HepG2 (cell line): ENCODE results near the gene SLC16A9. TPM values are rescaled to one million over a fixed set of nuclear protein-coding genes. Genes with fewer than 3 reads are reported as not detected.

ENCODE experiments used
- ATAC-seq: fragments of 200-7000 bp; cut with Tn5 transposase; 3 replicates; pipeline ENCODE4 v1.9.1; 2020; ENCODE audit warnings: mild to moderate bottlenecking, moderate library complexity
- BruUV-seq: library from RNA; stranded (reverse); fragments of 400-500 nt; replicated peaks from 2 replicates; lab custom pipeline; 2021; lab: Mats Ljungman, UMichigan
- CTCF ChIA-PET: fragments of 300-600 bp; formaldehyde crosslinking; extraction: SDS; loops from one replicate; lab custom pipeline; 2021; ENCODE audit warnings: low total read pairs, inconsistent platforms, low intra/inter-chr PET ratio; lab: Yijun Ruan, JAX
- POLR2A ChIA-PET: fragments of 350-600 bp; sonication (Branson Sonifier 250); formaldehyde crosslinking; loops from one replicate; lab custom pipeline; 2020; ENCODE audit warnings: antibody characterized with exemption, inconsistent platforms; lab: Yijun Ruan, JAX
- DNase-seq: peaks from one replicate; pipeline ENCODE4 v3.0.0-alpha.2; 2015; ENCODE audit warnings: low spot score
- FAIRE-seq: peaks from 3 replicates; lab custom pipeline; 2011; peaks lifted over from hg19 to GRCh38; lab: Jason Lieb, UNC
- H2AFZ ChIP-seq: one replicate; pipeline ENCODE4 v1.6.1; 2011; ENCODE audit warnings: low read length, inconsistent platforms
- H3K27ac ChIP-seq: fragments of 300-600 bp; 3 replicates; pipeline ENCODE4 v1.8.0; 2011; ENCODE audit warnings: mixed run types, mild to moderate bottlenecking, mixed read lengths, low read length, inconsistent platforms; ENCODE audit not compliant: insufficient read depth; ENCODE audit errors: extremely low read length
- H3K27me3 ChIP-seq, 2 experiments: fragments of 200-600 bp in 1 of 2; 2 replicates in 1 of 2; 3 replicates in 1 of 2; pipeline versions ENCODE4 v1.6.0 to v1.8.0; 2011; ENCODE audit warnings: low read length in 2 of 2, mild to moderate bottlenecking in 2 of 2, moderate library complexity in 2 of 2, inconsistent platforms in 1 of 2; ENCODE audit not compliant: insufficient read depth in 2 of 2, control insufficient read depth in 1 of 2
- H3K36me3 ChIP-seq, 2 experiments: fragments of 200-600 bp in 1 of 2; replicated peaks in 1 of 2; 2 replicates in 1 of 2; 3 replicates in 1 of 2; pipeline versions ENCODE4 v1.5.1 to v1.8.0; 2011; ENCODE audit warnings: low read length in 2 of 2, inconsistent platforms in 1 of 2; ENCODE audit not compliant: insufficient read depth in 2 of 2, control insufficient read depth in 1 of 2
- H3K4me1 ChIP-seq: 2 replicates; pipeline ENCODE4 v1.5.1; 2012; ENCODE audit warnings: low read length, inconsistent platforms; ENCODE audit not compliant: insufficient read depth
- H3K4me2 ChIP-seq: 2 replicates; pipeline ENCODE4 v1.6.0; 2011; ENCODE audit warnings: low read depth, low read length, inconsistent platforms
- H3K4me3 ChIP-seq, 3 experiments: fragments of 200-600 bp in 1 of 3; sonication (generic), shearing (Covaris generic) in 1 of 3; replicated peaks in 1 of 3; 2 replicates each; pipeline ENCODE4 v1.5.1; 2011 to 2016; ENCODE audit warnings: low read length in 3 of 3, inconsistent platforms in 2 of 3, low read depth in 2 of 3, mild to moderate bottlenecking in 2 of 3, control low read depth in 1 of 3, mixed read lengths in 1 of 3; ENCODE audit not compliant: insufficient read depth in 1 of 3
- H3K79me2 ChIP-seq: one replicate; pipeline ENCODE4 v1.6.1; 2011; ENCODE audit warnings: low read length, inconsistent platforms; ENCODE audit not compliant: insufficient read depth
- H3K9ac ChIP-seq: 2 replicates; pipeline ENCODE4 v1.6.0; 2011; ENCODE audit warnings: mild to moderate bottlenecking, low read depth, low read length, inconsistent platforms; ENCODE audit not compliant: insufficient read depth
- H3K9me3 ChIP-seq: 2 replicates; pipeline ENCODE4 v1.5.1; 2012; ENCODE audit warnings: mild to moderate bottlenecking, low read length
- H4K20me1 ChIP-seq: 2 replicates; pipeline ENCODE4 v1.6.0; 2011; ENCODE audit warnings: inconsistent platforms, mild to moderate bottlenecking, low read length, moderate library complexity; ENCODE audit not compliant: insufficient read depth
- GLI4 ChIP-seq: sonication (generic); formaldehyde crosslinking; IDR thresholded peaks from 2 replicates; pipeline ENCODE4 v1.5.1; 2020; ENCODE audit warnings: missing genetic modification reagents, mild to moderate bottlenecking, moderate library complexity, borderline replicate concordance
- MAFF ChIP-seq: IDR thresholded peaks from 2 replicates; pipeline ENCODE4 v1.6.1; 2011; ENCODE audit warnings: low read depth, low read length, improper control_type of control experiment
- MAFK ChIP-seq, 2 experiments: IDR thresholded peaks in 1 of 2; conservative IDR thresholded peaks in 1 of 2; 2 replicates each; pipeline ENCODE4 v1.6.1; 2011; ENCODE audit warnings: improper control_type of control experiment in 2 of 2, low read length in 2 of 2
- MAX ChIP-seq: IDR thresholded peaks from 2 replicates; pipeline ENCODE4 v1.6.1; 2012; ENCODE audit warnings: inconsistent platforms
- MED13 ChIP-seq: sonication (generic); formaldehyde crosslinking; IDR thresholded peaks from 2 replicates; pipeline ENCODE4 v1.5.0; 2020; ENCODE audit warnings: missing genetic modification reagents
- MXD4 ChIP-seq: IDR thresholded peaks from 2 replicates; pipeline ENCODE4 v1.6.1; 2016; ENCODE audit warnings: mild to moderate bottlenecking, missing biosample characterization, missing genetic modification reagents
- MZF1 ChIP-seq: sonication (generic); formaldehyde crosslinking; IDR thresholded peaks from 2 replicates; pipeline ENCODE4 v1.8.1; 2023; ENCODE audit warnings: mild to moderate bottlenecking, missing genetic modification reagents, borderline replicate concordance
- PCBP1 ChIP-seq: fragments of 200-400 bp; formaldehyde crosslinking; IDR thresholded peaks from 2 replicates; pipeline ENCODE4 v1.6.1; 2017; ENCODE audit warnings: mild to moderate bottlenecking, low read depth, low read length, borderline replicate concordance
- PRDM4 ChIP-seq: sonication (generic); formaldehyde crosslinking; IDR thresholded peaks from 2 replicates; pipeline ENCODE4 v1.9.0; 2021; ENCODE audit warnings: missing genetic modification reagents, borderline replicate concordance
- SIX4 ChIP-seq: sonication (generic); formaldehyde crosslinking; IDR thresholded peaks from 2 replicates; pipeline ENCODE4 v1.4.0; 2020; ENCODE audit warnings: missing genetic modification reagents
- ZBTB21 ChIP-seq: sonication (generic); formaldehyde crosslinking; IDR thresholded peaks from 2 replicates; pipeline ENCODE4 v1.4.0; 2020; ENCODE audit warnings: missing genetic modification reagents
- ZNF552 ChIP-seq: sonication (generic); formaldehyde crosslinking; IDR thresholded peaks from 2 replicates; pipeline ENCODE4 v1.9.0; 2022; ENCODE audit warnings: missing genetic modification reagents, mild to moderate bottlenecking, borderline replicate concordance
- ZSCAN22 ChIP-seq: sonication (generic); formaldehyde crosslinking; IDR thresholded peaks from 2 replicates; pipeline ENCODE4 v1.4.0; 2020; ENCODE audit warnings: mild to moderate bottlenecking, missing genetic modification reagents
- ZSCAN9 ChIP-seq: IDR thresholded peaks from 2 replicates; pipeline ENCODE4 v1.6.1; 2016; ENCODE audit warnings: borderline replicate concordance
- WGBS: methylation state at CpG from one replicate; pipeline ENCODE4 v1.1.6; 2017; ENCODE audit warnings: low lambda C conversion rate; 5-methylcytosine and 5-hydroxymethylcytosine counted together
- in situ Hi-C: cut with HindIII; loops from 2 replicates; pipeline ENCODE4 v1.10.0; 2017; ENCODE audit warnings: low pct_unique_long_range_greater_than_20kb; ENCODE audit not compliant: extremely low pct_ligation_motif_present
- intact Hi-C: fragments of 100-400 bp; cut with micrococcal nuclease; formaldehyde crosslinking; loops from one replicate; pipeline ENCODE4 v1.10.0; 2022; ENCODE audit not compliant: unreplicated experiment
- polyA plus RNA-seq, 8 experiments: library from polyadenylated mRNA; depleted of rRNA in 3 of 8; stranded (reverse) in 7 of 8; unstranded in 1 of 8; fragments of >200 nt; fragmentation: Illumina TruSeq in 4 of 8; extraction: Trizol in 4 of 8; gene quantifications; 2 replicates each; pipeline versions ENCODE4 v1.2.1 to v1.2.3, GENCODE V29; 2011 to 2016; ENCODE audit warnings: low read depth in 4 of 8, missing spikeins in 1 of 8, mixed read lengths in 1 of 8; ENCODE audit not compliant: insufficient read depth in 1 of 8
- total RNA-seq, 5 experiments: library from RNA; depleted of rRNA; stranded (reverse); fragments of >200 nt; fragmentation: Illumina TruSeq; extraction: Trizol; gene quantifications; 2 replicates each; pipeline ENCODE4 v1.2.3, GENCODE V29; 2016; ENCODE audit warnings: low read depth in 1 of 5
- TF ChIP-seq, protein P1 (sequence below): sonication (generic); formaldehyde crosslinking; IDR thresholded peaks from 2 replicates; pipeline ENCODE4 v1.5.0; 2020; ENCODE audit warnings: missing genetic modification reagents

SLC16A9 gene
- total and polyA plus RNA-seq, 2 of the 13 experiments (the other 11 are each of a cell fraction or from before 2014, with no cell fraction given), result 0.01 to 0.09 TPM

- TF ChIP-seq PRDM4 (CRISPR knock-in tag), result no peak
Observed at GRCh38 chr10:59684006-59684405, 25.6 kb downstream of the SLC16A9 start (continued).

DNA sequence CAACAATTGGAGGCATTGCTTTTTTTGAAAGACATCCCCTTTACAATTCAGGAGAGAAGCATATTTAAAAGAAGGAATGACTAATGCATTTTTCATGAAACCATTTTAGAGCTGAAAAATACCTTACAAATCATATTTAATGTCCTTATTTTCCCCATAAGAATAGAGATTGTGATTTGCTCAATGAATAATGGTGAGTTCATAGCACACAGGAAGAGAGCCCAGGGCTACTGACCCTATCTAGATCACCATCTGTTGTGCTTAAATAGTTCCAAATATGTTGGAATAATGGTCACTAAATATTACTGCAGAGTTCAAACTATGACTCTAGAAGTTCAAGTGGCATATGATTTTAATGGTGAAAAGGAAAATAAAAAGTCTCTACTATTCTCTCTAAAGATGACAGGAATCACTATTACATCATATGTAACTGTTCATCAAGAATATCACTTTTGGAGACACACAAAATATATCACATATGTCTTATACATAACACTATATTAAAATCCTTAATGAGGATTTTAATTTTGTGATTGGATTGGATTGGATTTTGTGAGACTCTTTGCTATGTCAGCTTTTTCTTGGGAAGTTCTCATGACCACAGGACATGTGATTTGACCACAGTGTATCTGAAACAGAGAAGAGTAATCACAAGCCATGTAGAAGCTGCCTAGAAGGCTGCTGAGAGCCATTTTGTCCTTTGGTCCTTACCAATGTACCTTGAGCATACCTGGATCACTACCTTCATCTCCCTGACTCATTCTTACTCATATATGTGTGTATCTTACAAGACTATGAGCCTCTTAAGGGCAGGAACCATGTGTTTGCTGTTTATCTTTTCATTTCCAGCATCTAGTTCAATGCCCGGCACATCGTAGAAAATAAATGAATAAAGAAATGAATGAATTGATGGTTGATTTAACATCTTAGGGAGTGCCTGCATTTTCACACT lies 26.4 kb downstream of the SLC16A9 start:
- 96% methylated on average over 2 of the region's 2 CpGs for WGBS
- TF ChIP-seq MXD4 (no peak), MZF1 (no peak), MAX (no peak), SIX4 (no peak), ZBTB21 (CRISPR knock-in tag) (no peak), MED13 (CRISPR knock-in tag) (no peak), ZNF552 (CRISPR knock-in tag) (no peak), ZSCAN9 (CRISPR knock-in tag) (no peak), MAFK (conservative IDR thresholded peaks at IDR 0.05 in 1 of 2, IDR thresholded peaks at IDR 0.05 in 1 of 2; ENCODE audit: low read length in 2 of 2) (peak; percentile 48 to 77; a peak in 3 of 4 replicates), MAFF (peak; percentile 61; the same call in 1 of the 2 replicates), ZSCAN22 (CRISPR knock-in tag) (no peak), GLI4 (CRISPR knock-in tag) (no peak), PCBP1 (no peak)
- TF ChIP-seq, protein P1, sequence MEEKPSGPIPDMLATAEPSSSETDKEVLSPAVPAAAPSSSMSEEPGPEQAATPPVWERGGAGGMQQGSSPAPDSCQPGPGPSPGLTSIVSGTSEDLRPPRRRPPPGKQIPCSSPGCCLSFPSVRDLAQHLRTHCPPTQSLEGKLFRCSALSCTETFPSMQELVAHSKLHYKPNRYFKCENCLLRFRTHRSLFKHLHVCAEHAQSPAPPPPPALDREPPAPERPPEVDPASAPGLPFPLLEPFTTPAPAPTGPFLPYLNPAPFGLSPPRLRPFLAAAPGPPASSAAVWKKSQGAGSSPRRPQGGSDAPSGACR (CRISPR knock-in tag), result no peak
- TF ChIP-seq, all 625 proteins: peak for 2
- no TSS peak for BruUV-seq
- ATAC-seq (no peak), FAIRE-seq (no peak), DNase-seq (no peak)
- H4K20me1 ChIP-seq, result no peaks in the 10 kb centered on the region
- H3K36me3 ChIP-seq, result no peaks in the 10 kb centered on the region
- no peak overlapping the region for H2AFZ ChIP-seq
- in situ Hi-C loops, result no loop called here
- no peaks in the 10 kb centered on the region for H3K9me3 ChIP-seq
- H3K27ac ChIP-seq, result no peak overlapping the region
- no peak overlapping the region for H3K4me2 ChIP-seq
- no peak overlapping the region for H3K4me3 ChIP-seq
- intact Hi-C loops, result no loop called here
- H3K4me1 ChIP-seq, result 0 out of 2 replicates have a peak, but pooled peaks cover under 1% of the 10 kb centered on the region
- POLR2A ChIA-PET, result no interaction called here
- CTCF ChIA-PET, result no interaction called here
- H3K9ac ChIP-seq, result no peak overlapping the region
- no peaks in the 10 kb centered on the region for H3K79me2 ChIP-seq
- no peaks in the 10 kb centered on the region for H3K27me3 ChIP-seq
